Kidney capillary endothelial cell (primary cell): ENCODE measurements around the gene STX4.

Source experiments
- DNase-seq: peaks from one replicate; pipeline ENCODE4 v3.0.0-alpha.2; 2018; ENCODE audit warnings: low spot score

Gene STX4

GRCh38 chr16:31083556-31083955, 50.2 kb downstream of the STX4 start:
- DNase-seq: no peak

- DNase-seq: no peak
Measured at GRCh38 chr16:31083981-31084380, 50.6 kb downstream of the STX4 start.

GRCh38 chr16:31084584-31085302, 51.4 kb downstream of the STX4 start:
- no peak for DNase-seq

GRCh38 chr16:31085411-31085810, 52.1 kb downstream of the STX4 start:
- no peak for DNase-seq

GRCh38 chr16:31085873-31086628, 52.7 kb downstream of the STX4 start:
- DNase-seq: no peak

- DNase-seq: no peak
Measured at GRCh38 chr16:31086629-31086906, 53.2 kb downstream of the STX4 start.

GRCh38 chr16:31087481-31087880, 54.1 kb downstream of the STX4 start:
- DNase-seq: no peak

- DNase-seq: no peak
Measured at GRCh38 chr16:31087971-31088370, 54.6 kb downstream of the STX4 start.

- no peak for DNase-seq
Measured at GRCh38 chr16:31088459-31089183, 55.3 kb downstream of the STX4 start, which contains the start of gene PRSS53. Gene PRSS53 (minus strand): TSS chr16:31088943. CDS start chr16:31088809, 134 bp downstream.

- DNase-seq: no peak
Measured at GRCh38 chr16:31089199-31089598, 55.8 kb downstream of the STX4 start.
